Endothelial cell of hepatic sinusoid (primary cell): ENCODE results near the gene SLC39A8.
"Not testable (repeated sequence)": the region's sequence is repeated elsewhere in the genome, so short reads cannot be mapped to it uniquely, and the experiment has no call there.

ENCODE experiments used
- in situ Hi-C: cut with HindIII; loops from 2 replicates; pipeline ENCODE4 v1.10.0; 2017; ENCODE audit warnings: low sequenced_read_pairs

Gene SLC39A8

GRCh38 chr4:102301167-102301566, 44.1 kb downstream of the SLC39A8 start:
- in situ Hi-C loops: no loop called here

DNA sequence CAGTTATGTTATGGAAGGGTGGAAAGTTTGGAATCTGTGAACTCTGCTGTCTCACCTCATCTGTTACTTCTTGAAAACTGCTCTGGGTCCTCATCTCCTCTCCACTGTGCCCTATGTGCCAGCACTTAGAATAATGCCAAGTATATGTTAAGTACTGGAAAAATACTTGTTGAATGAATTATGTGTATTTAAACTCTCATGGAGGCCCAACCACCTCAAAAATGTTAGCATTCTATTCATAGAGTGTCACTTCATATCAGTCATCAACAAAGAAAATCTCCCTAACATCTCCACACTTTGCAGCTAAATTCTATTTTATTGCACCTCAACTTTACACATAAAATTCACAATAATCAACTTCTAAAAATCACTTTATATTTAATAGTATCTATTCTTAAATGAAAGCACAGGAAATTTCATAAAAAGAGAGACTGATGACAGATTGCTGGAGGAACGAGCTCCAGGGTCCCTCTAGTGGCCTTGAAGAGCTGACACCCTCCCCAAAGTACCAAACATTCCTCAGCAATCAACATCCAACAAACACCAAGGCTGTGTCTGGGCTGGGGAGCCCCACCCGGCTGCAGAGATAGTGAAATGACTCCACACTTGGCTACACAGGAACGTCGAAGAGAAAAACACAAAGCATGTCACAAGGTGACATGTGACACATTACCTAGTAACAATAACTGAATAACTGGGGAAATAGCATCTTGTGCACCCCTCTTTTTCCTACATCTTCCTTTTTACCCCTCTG, 45.8 kb downstream of the SLC39A8 start:
- in situ Hi-C loops: no loop called here

- in situ Hi-C loops: no loop called here
Measured at GRCh38 chr4:102298716-102299115, 46.6 kb downstream of the SLC39A8 start.

DNA sequence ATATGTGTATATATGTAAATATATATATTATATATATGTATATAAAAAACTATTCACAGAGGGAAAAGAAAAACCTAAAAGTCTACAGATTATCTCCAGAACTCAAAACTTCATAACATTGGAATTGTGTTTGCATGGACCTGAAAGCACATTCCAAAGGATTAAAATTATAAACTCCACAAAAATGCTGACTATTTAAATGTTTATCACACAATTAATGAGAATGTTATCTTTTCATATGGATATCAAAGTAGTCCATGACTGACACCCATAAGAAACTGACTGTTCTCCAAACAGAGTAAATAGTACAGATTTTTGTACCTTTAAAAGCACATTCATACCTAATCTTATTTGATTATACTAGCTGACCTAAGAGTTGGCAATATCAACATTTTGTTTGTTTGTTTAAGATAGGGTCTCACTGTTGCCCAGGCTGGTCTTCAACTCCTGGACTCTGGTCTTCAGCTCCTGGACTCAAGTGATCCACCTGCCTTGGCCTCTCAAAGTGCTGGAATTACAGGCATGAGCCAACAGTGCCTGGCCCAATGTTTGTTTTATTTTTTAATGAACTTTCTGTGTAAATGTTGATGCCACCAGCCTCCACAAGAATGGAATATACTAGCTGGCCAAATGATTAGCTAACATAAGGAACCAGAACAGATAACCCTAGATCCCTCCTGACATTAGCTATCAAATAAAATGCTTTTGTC, 50.0 kb downstream of the SLC39A8 start:
- in situ Hi-C loops: no loop called here

DNA sequence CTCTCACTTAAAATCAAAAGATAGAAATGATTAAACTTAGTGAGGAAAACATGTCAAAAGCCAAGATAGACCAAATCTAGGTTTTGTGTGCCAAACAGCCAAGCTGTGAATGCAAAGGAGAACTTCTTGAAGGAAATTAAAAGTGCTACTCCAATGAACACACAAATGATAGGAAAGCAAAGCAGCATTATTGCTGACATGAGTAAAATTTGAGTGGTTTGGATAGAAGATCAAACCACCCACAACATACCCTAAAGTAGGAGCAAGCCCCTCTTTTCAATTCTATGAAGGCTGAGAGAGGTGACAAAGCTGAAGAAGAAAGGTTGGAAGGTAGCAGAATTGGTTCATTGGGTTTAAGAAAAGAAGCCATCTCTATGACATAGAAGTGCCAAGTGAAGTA, 56.8 kb downstream of the SLC39A8 start:
- in situ Hi-C loops: no loop called here

- in situ Hi-C loops: no loop called here
Measured at GRCh38 chr4:102285831-102286230, 59.5 kb downstream of the SLC39A8 start.

DNA sequence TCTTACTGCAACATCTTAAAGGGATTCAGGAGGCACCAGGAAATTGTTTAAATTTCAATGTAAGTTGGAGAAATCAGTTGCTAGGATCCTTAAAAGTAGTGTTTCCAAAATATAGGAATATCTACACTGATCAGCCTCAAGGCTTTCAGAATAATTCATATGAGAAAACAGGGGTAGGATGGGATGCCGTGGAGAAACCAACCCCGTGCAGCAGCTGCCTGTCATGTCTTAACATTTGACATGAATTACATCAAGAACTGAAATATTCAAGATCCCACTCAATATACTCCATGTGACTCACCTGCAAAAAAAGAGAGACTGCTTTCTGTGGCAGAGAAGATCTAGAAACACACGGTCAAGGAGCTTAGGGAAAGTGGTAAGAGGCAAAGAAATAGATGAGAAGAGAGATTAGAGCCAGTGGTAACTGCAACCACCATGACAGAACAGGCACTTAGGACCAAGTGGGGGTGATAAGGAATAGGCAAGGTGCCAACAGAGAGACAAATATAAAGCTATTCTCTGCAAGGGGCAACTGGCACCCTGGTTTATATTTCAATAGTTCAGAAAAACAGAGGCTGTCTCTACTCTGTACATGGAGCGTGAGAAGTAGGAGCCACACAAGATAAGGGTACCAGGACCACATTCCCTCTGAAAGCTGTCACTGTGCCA, 64.0 kb downstream of the SLC39A8 start:
- in situ Hi-C loops: no loop called here

- in situ Hi-C loops: not testable (repeated sequence)
Measured at GRCh38 chr4:102273317-102273716, 72.0 kb downstream of the SLC39A8 start.

DNA sequence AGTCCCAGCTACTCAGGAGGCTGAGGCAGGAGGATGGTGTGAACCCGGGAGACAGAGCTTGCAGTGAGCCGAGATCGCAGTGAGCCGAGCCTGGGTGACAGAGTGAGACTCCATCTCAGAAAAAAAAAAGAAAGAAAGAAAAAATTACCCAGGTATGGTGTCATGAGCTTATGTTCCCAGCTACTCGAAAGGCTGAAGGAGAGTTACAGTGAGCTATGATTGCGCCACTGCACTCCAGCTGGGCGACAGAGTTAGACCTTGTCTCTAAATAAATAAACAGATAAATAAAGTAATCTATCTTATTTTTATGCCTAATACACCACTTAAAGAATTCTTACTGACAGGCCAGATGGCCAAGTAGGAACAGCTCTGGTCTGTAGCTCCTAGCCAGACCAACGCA, 73.0 kb downstream of the SLC39A8 start:
- in situ Hi-C loops: no loop called here

DNA sequence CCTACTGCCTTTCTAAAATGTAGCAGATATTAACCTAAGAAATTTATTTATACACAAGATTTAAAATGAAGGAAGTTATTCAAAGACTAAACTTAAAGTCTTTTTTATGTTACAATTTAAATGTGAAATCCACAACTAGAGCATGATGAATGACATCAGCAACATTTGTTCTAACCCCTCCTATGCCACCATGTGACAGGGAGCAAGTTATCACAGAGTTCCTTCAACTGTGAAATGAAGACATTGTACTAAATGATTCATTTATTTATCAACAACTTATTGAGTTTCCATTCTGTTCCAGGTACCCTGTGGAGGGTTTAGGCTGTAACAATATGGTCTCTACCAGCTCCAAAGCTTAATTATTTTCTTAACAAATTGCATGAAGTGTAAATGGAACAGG, 76.9 kb downstream of the SLC39A8 start:
- in situ Hi-C loops: no loop called here

GRCh38 chr4:102263024-102263787, 82.1 kb downstream of the SLC39A8 start:
- in situ Hi-C loops: no loop called here

DNA sequence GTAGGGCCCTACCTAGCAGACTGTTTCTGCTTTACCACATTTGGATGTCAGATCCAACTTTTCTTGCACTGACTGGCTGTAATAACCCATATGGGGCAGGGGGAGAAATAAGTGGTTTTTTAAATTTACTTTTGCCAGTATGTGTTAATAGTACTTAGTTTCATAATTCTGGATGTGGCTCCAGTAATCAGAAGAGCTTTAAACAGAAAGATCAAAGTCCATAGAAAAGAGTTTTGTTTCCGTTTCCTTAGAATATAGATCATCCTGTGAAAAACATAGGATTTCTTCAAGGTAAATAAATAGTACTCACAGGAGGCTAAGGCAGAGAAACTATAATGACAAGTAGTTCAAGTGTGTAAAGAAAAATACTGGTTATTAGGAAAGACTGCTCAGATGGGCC, 85.6 kb downstream of the SLC39A8 start:
- in situ Hi-C loops: no loop called here

GRCh38 chr4:102259081-102259480, 86.2 kb downstream of the SLC39A8 start:
- in situ Hi-C loops: no loop called here

DNA sequence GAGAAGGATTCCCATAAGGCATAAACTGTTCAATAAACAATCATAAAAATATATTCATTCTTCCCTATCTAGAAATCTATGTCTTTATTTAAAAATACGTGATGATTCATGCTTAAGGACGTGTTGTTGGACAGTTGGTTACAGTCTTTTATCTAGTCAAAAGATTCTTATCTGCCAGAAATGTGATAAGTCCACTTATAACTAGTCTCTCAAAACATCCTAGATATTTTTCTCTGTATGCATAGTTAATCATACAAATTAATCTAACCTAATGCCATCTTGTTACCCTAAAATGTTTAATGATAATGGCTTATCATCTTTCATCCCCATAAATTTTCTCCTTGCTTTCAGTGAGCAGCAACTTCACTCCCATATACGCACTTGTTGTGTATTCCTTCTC, 89.0 kb downstream of the SLC39A8 start:
- in situ Hi-C loops: no loop called here

GRCh38 chr4:102253860-102254259, 91.4 kb downstream of the SLC39A8 start:
- in situ Hi-C loops: no loop called here

- in situ Hi-C loops: no loop called here
Measured at GRCh38 chr4:102252171-102252570, 93.1 kb downstream of the SLC39A8 start.

DNA sequence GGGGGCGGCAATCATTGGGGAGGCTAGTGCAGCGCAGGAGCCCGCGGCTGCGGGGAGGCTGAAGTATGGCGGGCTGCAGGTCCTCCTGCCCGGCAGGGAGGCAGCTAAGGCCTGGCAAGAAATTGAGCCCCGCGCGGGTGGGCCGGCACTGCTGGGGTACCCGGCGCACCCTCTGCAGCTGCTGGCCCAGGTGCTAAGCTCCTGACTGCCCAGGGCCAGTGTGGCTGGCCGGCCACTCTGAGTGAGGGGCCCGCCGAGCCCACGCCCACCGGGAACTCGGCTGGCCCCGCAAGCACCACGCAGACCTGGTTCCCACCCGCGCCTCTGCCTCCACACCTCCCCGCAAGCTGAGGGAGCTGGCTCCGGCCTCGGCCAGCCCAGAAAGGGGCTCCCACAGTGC, 94.9 kb downstream of the SLC39A8 start:
- in situ Hi-C loops: no loop called here

GRCh38 chr4:102247041-102247440, 98.2 kb downstream of the SLC39A8 start:
- in situ Hi-C loops: no loop called here

DNA sequence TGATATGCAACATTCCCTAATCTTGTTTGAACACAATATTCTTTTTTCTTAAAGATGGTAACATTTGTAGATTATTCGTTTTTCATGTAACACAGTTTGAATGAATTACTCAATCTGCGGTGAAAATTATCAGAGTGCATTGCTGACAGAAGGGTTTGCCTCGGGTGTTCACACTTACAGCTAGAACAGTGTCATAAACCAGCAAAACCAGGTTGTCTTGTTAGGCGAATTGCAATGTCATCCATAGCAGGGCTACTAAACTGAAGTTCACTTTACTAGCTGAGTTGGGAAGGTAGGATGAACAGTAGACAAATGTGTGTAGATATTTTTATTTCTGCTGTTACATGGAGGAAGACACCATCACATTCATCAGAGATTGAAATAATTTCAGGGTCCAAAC, 98.9 kb downstream of the SLC39A8 start:
- in situ Hi-C loops: no loop called here

- in situ Hi-C loops: no loop called here
Measured at GRCh38 chr4:102244878-102245535, 100.3 kb downstream of the SLC39A8 start.

DNA sequence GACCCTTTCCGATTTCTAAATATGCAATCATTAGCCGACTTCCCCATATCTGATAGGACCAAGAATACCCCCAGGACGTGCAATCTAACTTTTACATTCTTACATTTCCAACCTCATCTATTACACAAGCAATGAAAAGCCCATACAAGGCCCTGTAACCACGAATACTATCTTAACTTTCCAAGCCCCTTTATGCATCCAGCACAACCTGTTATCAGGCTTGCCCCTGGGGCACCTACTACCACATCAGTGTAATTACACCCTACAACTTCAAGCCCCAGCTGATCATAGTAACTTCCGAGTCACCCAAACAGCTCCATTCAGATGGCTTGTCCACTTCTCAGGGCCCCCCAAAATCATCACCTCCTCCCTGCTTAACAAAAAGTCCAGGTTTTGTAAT, 102.0 kb downstream of the SLC39A8 start:
- in situ Hi-C loops: not testable (repeated sequence)
